ENCODE results near the gene TRABD2A.

Gene TRABD2A

DNA sequence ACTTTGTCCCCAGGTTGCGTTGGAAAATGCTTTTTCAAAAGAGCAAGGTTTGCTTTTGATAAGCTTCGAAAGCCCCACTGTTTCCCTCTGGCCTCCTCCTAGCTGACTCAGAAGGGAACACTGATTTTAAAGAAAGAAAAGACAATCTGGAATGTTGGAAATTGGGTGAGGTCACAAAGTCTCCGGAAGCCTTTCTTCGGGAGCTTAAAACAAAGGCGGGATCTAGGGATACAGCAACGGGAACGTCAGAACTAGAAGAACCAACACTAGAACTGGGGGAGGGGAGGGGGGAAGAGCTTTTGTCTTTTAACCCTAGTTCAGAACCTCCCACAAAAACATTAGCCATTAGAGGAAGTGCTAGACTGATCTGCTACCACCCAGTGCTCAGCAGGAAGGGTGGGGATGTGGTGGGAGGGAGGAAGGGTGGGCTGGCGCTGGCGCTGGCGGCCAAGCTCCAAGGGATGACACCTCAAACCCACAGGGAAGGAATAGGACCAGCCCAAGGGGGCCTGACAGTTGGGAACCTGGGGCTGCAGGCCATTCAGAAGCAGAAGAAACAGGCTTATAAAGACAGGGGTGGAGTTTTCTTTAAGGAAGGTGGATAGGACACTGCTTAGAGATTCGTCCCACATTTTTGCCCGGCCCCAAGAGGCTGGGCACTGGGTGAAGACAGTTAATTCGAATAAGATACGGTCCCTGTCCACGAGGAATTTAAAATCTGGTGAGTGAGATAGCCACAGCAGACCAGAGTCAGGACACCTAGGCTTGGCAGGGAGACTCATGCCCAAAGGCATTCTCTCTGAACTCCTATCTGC lies 26.2 kb upstream of the TRABD2A start:
- TF ChIP-seq CTCF (conservative IDR thresholded peaks at IDR 0.05; ENCODE audit: low read depth, low read length) = no peak
- H3K9ac ChIP-seq = peak overlapping the region; percentile 82
- H3K4me3 ChIP-seq (IDR thresholded peaks at IDR 0.05; ENCODE audit: insufficient read depth, low read depth, low read length) = peak overlapping the region; percentile 29
- peak overlapping the region; percentile 92 for H3K4me2 ChIP-seq
- peaks cover 40% of the 10 kb centered on the region for H3K4me1 ChIP-seq (ENCODE audit: low read depth, poor library complexity, severe bottlenecking)
- no peaks in the 10 kb centered on the region for H3K36me3 ChIP-seq (ENCODE audit: insufficient read depth)
- no peak overlapping the region for H2AFZ ChIP-seq (ENCODE audit: low read depth)
- peak overlapping the region; percentile 71; the same call in 1 of the 2 replicates for H3K27ac ChIP-seq
- no peaks in the 10 kb centered on the region for H3K27me3 ChIP-seq (ENCODE audit: insufficient read depth, low read depth)
- H3K79me2 ChIP-seq (ENCODE audit: insufficient read depth, low read depth) = peaks cover 15% of the 10 kb centered on the region
- no peaks in the 10 kb centered on the region for H4K20me1 ChIP-seq (ENCODE audit: insufficient read depth)

- TF ChIP-seq CTCF (conservative IDR thresholded peaks at IDR 0.05; ENCODE audit: low read depth, low read length) = no peak
- H3K79me2 ChIP-seq (ENCODE audit: insufficient read depth, low read depth) = peaks cover 15% of the 10 kb centered on the region
- no peaks in the 10 kb centered on the region for H3K36me3 ChIP-seq (ENCODE audit: insufficient read depth)
- peak overlapping the region; percentile 71 for H3K27ac ChIP-seq
- peaks cover 48% of the 10 kb centered on the region for H3K4me1 ChIP-seq (ENCODE audit: low read depth, poor library complexity, severe bottlenecking)
- H3K9ac ChIP-seq = peak overlapping the region; percentile 82
- peak overlapping the region; percentile 35; the same call in 1 of the 2 replicates for H2AFZ ChIP-seq (ENCODE audit: low read depth)
- no peaks in the 10 kb centered on the region for H4K20me1 ChIP-seq (ENCODE audit: insufficient read depth)
- H3K4me3 ChIP-seq (IDR thresholded peaks at IDR 0.05; ENCODE audit: insufficient read depth, low read depth, low read length) = peak overlapping the region; percentile 94
- peak overlapping the region; percentile 92 for H3K4me2 ChIP-seq
- no peaks in the 10 kb centered on the region for H3K27me3 ChIP-seq (ENCODE audit: insufficient read depth, low read depth)
Observed at GRCh38 chr2:84906108-84906899, 25.4 kb upstream of the TRABD2A start.

DNA sequence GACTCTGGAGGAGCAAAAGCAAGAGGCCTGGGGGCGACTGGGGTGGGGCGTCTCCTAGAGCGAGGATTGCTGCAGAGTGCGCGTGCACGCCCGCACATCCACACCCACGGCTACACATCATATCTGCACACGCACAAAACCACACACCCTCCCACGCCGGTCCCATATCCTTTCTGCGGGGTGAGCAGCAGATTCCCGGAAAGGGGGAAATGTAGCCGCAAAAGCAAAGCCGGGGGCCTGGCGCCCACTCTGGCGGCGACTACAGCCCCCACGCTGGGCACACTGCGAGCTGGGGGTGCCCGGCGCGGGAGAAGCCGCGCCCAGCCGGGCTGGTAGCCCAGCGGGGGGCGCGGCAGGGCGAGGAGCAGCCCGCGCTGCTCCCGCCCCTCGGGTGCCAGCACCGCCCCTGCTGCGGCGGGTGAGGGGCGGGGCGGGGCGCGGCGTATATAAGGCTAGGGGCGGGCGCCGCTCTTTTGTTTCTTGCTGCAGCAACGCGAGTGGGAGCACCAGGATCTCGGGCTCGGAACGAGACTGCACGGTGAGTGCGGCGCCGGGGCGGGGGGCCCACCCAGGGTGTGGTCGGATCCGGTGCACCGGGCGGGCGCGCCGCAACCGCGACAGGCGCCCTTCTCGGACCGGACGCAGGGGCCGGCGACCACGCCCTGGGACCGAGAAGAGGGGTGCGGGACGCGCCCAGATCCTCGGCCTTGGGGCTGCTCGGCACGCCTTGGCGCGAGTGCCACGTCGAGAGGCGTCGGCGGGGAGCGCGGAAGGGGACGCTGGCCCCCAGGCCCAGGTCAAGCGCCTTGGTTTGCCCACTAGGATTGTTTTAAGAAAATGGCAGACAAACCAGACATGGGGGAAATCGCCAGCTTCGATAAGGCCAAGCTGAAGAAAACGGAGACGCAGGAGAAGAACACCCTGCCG lies 24.6 kb upstream of the TRABD2A start, which contains the start of gene TMSB10:
Gene TMSB10 (plus strand): TSS at position 476 of the 927 bp plus-strand sequence.
- Histone ChIP-seq H3K79me2 (ENCODE audit: insufficient read depth, low read depth) (peaks cover 15% of the 10 kb centered on the region), H3K36me3 (ENCODE audit: insufficient read depth) (no peaks in the 10 kb centered on the region), H3K4me1 (ENCODE audit: low read depth, poor library complexity, severe bottlenecking) (peaks cover 52% of the 10 kb centered on the region), H3K4me3 (IDR thresholded peaks at IDR 0.05; ENCODE audit: insufficient read depth, low read depth, low read length) (peak within 1 kb of the TSS; percentile 94), H3K27ac (peak within 1 kb of the TSS; percentile 71), H3K27me3 (ENCODE audit: insufficient read depth, low read depth) (no peaks in the 10 kb centered on the region), H3K4me2 (peak within 1 kb of the TSS; percentile 92), H3K9ac (peak within 1 kb of the TSS; percentile 82), H4K20me1 (ENCODE audit: insufficient read depth) (no peaks in the 10 kb centered on the region), H2AFZ (ENCODE audit: low read depth) (peak within 1 kb of the TSS; percentile 91; the same call in 1 of the 2 replicates)
- no peak for TF ChIP-seq CTCF (conservative IDR thresholded peaks at IDR 0.05; ENCODE audit: low read depth, low read length)

DNA sequence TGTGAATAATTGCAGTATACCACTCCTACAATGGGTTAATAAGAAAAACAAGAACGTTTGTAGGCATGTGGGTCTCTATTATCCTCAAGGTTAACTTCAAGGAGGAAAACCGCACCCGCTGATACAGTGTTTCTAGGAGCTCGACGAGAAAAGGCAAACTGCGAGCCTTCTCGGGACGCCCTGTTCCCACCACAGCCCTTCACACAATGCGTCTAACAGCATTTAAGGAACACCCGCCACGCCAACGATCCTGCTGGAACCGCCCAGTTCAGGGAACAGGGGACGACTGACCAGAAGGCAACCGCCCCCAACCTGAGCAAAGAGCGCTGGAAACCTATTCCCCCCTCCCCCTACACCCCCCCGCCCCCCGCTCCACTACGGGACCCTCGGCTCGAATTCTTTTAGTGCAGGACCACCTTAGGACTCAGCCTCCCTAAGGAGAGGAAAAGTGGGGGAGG lies 23.9 kb upstream of the TRABD2A start:
- Histone ChIP-seq H3K36me3 (ENCODE audit: insufficient read depth) (no peaks in the 10 kb centered on the region), H3K4me1 (ENCODE audit: low read depth, poor library complexity, severe bottlenecking) (peaks cover 52% of the 10 kb centered on the region), H4K20me1 (ENCODE audit: insufficient read depth) (no peaks in the 10 kb centered on the region), H3K27ac (no peak overlapping the region), H3K27me3 (ENCODE audit: insufficient read depth, low read depth) (no peaks in the 10 kb centered on the region), H3K79me2 (ENCODE audit: insufficient read depth, low read depth) (peaks cover 15% of the 10 kb centered on the region), H3K4me3 (IDR thresholded peaks at IDR 0.05; ENCODE audit: insufficient read depth, low read depth, low read length) (peak overlapping the region; percentile 22), H3K9ac (peak overlapping the region; percentile 82; the same call in 1 of the 2 replicates), H2AFZ (ENCODE audit: low read depth) (peak overlapping the region; percentile 91; the same call in 1 of the 2 replicates), H3K4me2 (peak overlapping the region; percentile 53)
- TF ChIP-seq CTCF (conservative IDR thresholded peaks at IDR 0.05; ENCODE audit: low read depth, low read length) = no peak

Data from KMS-11 (cell line).